GM12878 (cell line): ENCODE results near the gene WDR18. TPM values are rescaled to one million over a fixed set of nuclear protein-coding genes. Genes with fewer than 3 reads are reported as not detected.

Source experiments
- E2F8 ChIP-seq: fragments of 450-650 bp; IDR thresholded peaks from 2 replicates; pipeline ENCODE4 v1.6.1; 2018; ENCODE audit warnings: mild to moderate bottlenecking, low read depth, moderate library complexity; ENCODE audit not compliant: partially characterized antibody
- EGR1 ChIP-seq, 2 experiments: IDR thresholded peaks; 1 replicate in 1 of 2; 2 replicates in 1 of 2; pipeline ENCODE4 v1.6.1; 2011 to 2012; ENCODE audit warnings: low read depth in 2 of 2, low read length in 2 of 2, borderline replicate concordance in 1 of 2, mild to moderate bottlenecking in 1 of 2, moderate library complexity in 1 of 2
- EP300 ChIP-seq, 2 experiments: fragments of 150-350 bp in 1 of 2; IDR thresholded peaks; 2 replicates each; pipeline ENCODE4 v1.6.1; 2011 to 2012; ENCODE audit warnings: low read depth in 2 of 2, low read length in 2 of 2, borderline replicate concordance in 1 of 2, improper control_type of control experiment in 1 of 2, inconsistent platforms in 1 of 2; ENCODE audit not compliant: control insufficient read depth in 1 of 2
- IKZF2 ChIP-seq, 2 experiments: fragments of 450-650 bp; IDR thresholded peaks; 2 replicates each; pipeline ENCODE4 v1.6.1; 2017; ENCODE audit warnings: mild to moderate bottlenecking in 2 of 2, moderate library complexity in 2 of 2
- KDM1A ChIP-seq: fragments of 200-600 bp; sonication (generic); IDR thresholded peaks from 2 replicates; pipeline ENCODE4 v1.6.1; 2016; ENCODE audit warnings: borderline replicate concordance
- MEF2B ChIP-seq: fragments of 450-650 bp; IDR thresholded peaks from 2 replicates; pipeline ENCODE4 v1.6.1; 2018; ENCODE audit warnings: mild to moderate bottlenecking, moderate library complexity; ENCODE audit not compliant: partially characterized antibody, poor library complexity, severe bottlenecking
- NKRF ChIP-seq: fragments of 450-650 bp; conservative IDR thresholded peaks from 2 replicates; pipeline ENCODE4 v1.6.1; 2017; ENCODE audit warnings: mild to moderate bottlenecking, moderate library complexity
- NR2C1 ChIP-seq: fragments of 450-650 bp; IDR thresholded peaks from 2 replicates; pipeline ENCODE4 v1.6.1; 2017; ENCODE audit warnings: antibody characterized with exemption, mild to moderate bottlenecking, moderate library complexity
- PML ChIP-seq: IDR thresholded peaks from 2 replicates; pipeline ENCODE4 v1.6.1; 2012; ENCODE audit warnings: low read length, inconsistent platforms
- REST ChIP-seq: IDR thresholded peaks from 2 replicates; pipeline ENCODE4 v1.6.1; 2012; ENCODE audit warnings: mild to moderate bottlenecking, low read depth, low read length
- SMAD5 ChIP-seq: IDR thresholded peaks from 2 replicates; pipeline ENCODE4 v1.6.1; 2016; ENCODE audit warnings: antibody characterized with exemption, low read depth
- SMC3 ChIP-seq: IDR thresholded peaks from 2 replicates; pipeline ENCODE4 v1.6.1; 2011; ENCODE audit warnings: low read length, improper control_type of control experiment, borderline replicate concordance
- SREBF1 ChIP-seq: IDR thresholded peaks from 2 replicates; pipeline ENCODE4 v1.6.1; 2012; ENCODE audit warnings: mild to moderate bottlenecking, low read length
- ZBED1 ChIP-seq: IDR thresholded peaks from 2 replicates; pipeline ENCODE4 v1.6.1; 2016; ENCODE audit warnings: borderline replicate concordance
- ZBTB11 ChIP-seq: fragments of 450-650 bp; formaldehyde crosslinking; IDR thresholded peaks from 2 replicates; pipeline ENCODE4 v1.5.0; 2022; ENCODE audit warnings: mild to moderate bottlenecking, missing genetic modification characterization
- polyA plus RNA-seq, 11 experiments: library from polyadenylated mRNA; depleted of rRNA in 4 of 11; unstranded in 6 of 11; stranded (reverse) in 5 of 11; fragments of >200 nt; fragmentation: Nextera tagmentation in 4 of 11; fragmentation: Illumina TruSeq in 1 of 11; extraction: Ambion mirVana in 4 of 11; extraction: Trizol in 1 of 11; gene quantifications; 1 replicate in 1 of 11; 2 replicates in 10 of 11; pipeline versions ENCODE4 v1.2.1 to v1.2.3, GENCODE V29; 2011 to 2016; ENCODE audit warnings: inconsistent platforms in 2 of 11, missing spikeins in 2 of 11, low read depth in 1 of 11
- total RNA-seq, 4 experiments: library from RNA; depleted of rRNA in 3 of 4; stranded (reverse); fragments of >200 nt in 3 of 4; fragmentation: Illumina TruSeq in 1 of 4; extraction: Trizol in 1 of 4; gene quantifications; 2 replicates each; pipeline versions ENCODE4 v1.2.1 to v1.2.3, GENCODE V29; 2013 to 2021

The WDR18 gene
- total and polyA plus RNA-seq, 10 of the 15 experiments (the other 5 are each of a cell fraction or from before 2014, with no cell fraction given), result 3.0 to 206 (median 62.3) TPM

- TF ChIP-seq PML (no peak), REST (no peak), EP300 (IDR thresholded peaks at IDR 0.05; ENCODE audit: borderline replicate concordance in 1 of 2, control insufficient read depth in 1 of 2, low read depth in 2 of 2, low read length in 2 of 2) (peak in 1 of 2 experiments; percentile 42; a peak in 1 of 4 replicates), SMC3 (0 out of 2 replicates have a peak, but pooled peaks have one; percentile 2), ZBED1 (peak; percentile 57; the same call in 1 of the 2 replicates), KDM1A (no peak), ZBTB11 (no peak), E2F8 (no peak), NKRF (no peak), NR2C1 (no peak), EGR1 (IDR thresholded peaks at IDR 0.05; ENCODE audit: borderline replicate concordance in 1 of 2, low read depth in 2 of 2, low read length in 2 of 2) (peak in 1 of 2 experiments; percentile 70; a peak in 2 of 3 replicates), SMAD5 (no peak), SREBF1 (no peak), MEF2B (peak; percentile 95), IKZF2 (IDR thresholded peaks at IDR 0.05) (peak; percentile 32 to 50; a peak in 1 of 4 replicates)
Measured at GRCh38 chr19:948842-949496, 35.2 kb upstream of the WDR18 start (continued).
